Stimulated activated naive CD8-positive, alpha-beta T cell treated with anti-CD3 and anti-CD28 coated beads, Interleukin-15, Interleukin-2, amounts not matched to agents 100 ng/mL and 50 ng/mL, for 24 hours (primary cell): ENCODE results near the gene KMT2E.

Experiments used
- H3K27ac Mint-ChIP-seq: one replicate; pipeline ENCODE4 v1.8.0; 2021; ENCODE audit warnings: mild to moderate bottlenecking, mixed read lengths
- H3K27me3 Mint-ChIP-seq: one replicate; pipeline ENCODE4 v1.8.0; 2021; ENCODE audit warnings: mixed read lengths
- H3K36me3 Mint-ChIP-seq: one replicate; pipeline ENCODE4 v1.8.0; 2021; ENCODE audit warnings: low read depth, mixed read lengths
- H3K4me1 Mint-ChIP-seq: one replicate; pipeline ENCODE4 v1.8.0; 2021; ENCODE audit warnings: low read depth, mixed read lengths
- H3K4me3 Mint-ChIP-seq: one replicate; pipeline ENCODE4 v1.8.0; 2021; ENCODE audit warnings: mild to moderate bottlenecking, mixed read lengths
- H3K9me3 Mint-ChIP-seq: one replicate; pipeline ENCODE4 v1.8.0; 2021; ENCODE audit warnings: mixed read lengths

Gene KMT2E

GRCh38 chr7:105011141-105011830 lies 2.7 kb upstream of the KMT2E start:
- Mint-ChIP-seq H3K36me3 (peaks cover 82% of the 10 kb centered on the region), H3K4me3 (peak overlapping the region; percentile 97), H3K27ac (peak overlapping the region; percentile 100), H3K9me3 (no peaks in the 10 kb centered on the region), H3K27me3 (peaks cover 4% of the 10 kb centered on the region), H3K4me1 (peaks cover 56% of the 10 kb centered on the region)

GRCh38 chr7:105011831-105012502 lies 2.0 kb upstream of the KMT2E start:
- H3K27ac Mint-ChIP-seq: peak overlapping the region; percentile 100
- H3K27me3 Mint-ChIP-seq: peaks cover 4% of the 10 kb centered on the region
- H3K36me3 Mint-ChIP-seq: peaks cover 80% of the 10 kb centered on the region
- peak overlapping the region; percentile 97 for H3K4me3 Mint-ChIP-seq
- no peaks in the 10 kb centered on the region for H3K9me3 Mint-ChIP-seq
- peaks cover 51% of the 10 kb centered on the region for H3K4me1 Mint-ChIP-seq

GRCh38 chr7:105012503-105013220 lies 1.3 kb upstream of the KMT2E start:
- H3K36me3 Mint-ChIP-seq: peaks cover 83% of the 10 kb centered on the region
- H3K4me1 Mint-ChIP-seq: peaks cover 51% of the 10 kb centered on the region
- no peaks in the 10 kb centered on the region for H3K9me3 Mint-ChIP-seq
- H3K27ac Mint-ChIP-seq: peak overlapping the region; percentile 100
- H3K4me3 Mint-ChIP-seq: peak overlapping the region; percentile 97
- H3K27me3 Mint-ChIP-seq: peaks cover 4% of the 10 kb centered on the region

- H3K27me3 Mint-ChIP-seq: peaks cover 4% of the 10 kb centered on the region
- peak overlapping the region; percentile 97 for H3K4me3 Mint-ChIP-seq
- peaks cover 50% of the 10 kb centered on the region for H3K4me1 Mint-ChIP-seq
- H3K36me3 Mint-ChIP-seq: peaks cover 78% of the 10 kb centered on the region
- H3K9me3 Mint-ChIP-seq: no peaks in the 10 kb centered on the region
- H3K27ac Mint-ChIP-seq: peak overlapping the region; percentile 100
Measured at GRCh38 chr7:105013221-105013815, 687 bp upstream of the KMT2E start.

- Mint-ChIP-seq H3K27ac (peak overlapping the region; percentile 100), H3K36me3 (peaks cover 68% of the 10 kb centered on the region), H3K4me1 (peaks cover 49% of the 10 kb centered on the region), H3K27me3 (peaks cover 4% of the 10 kb centered on the region), H3K4me3 (peak overlapping the region; percentile 97), H3K9me3 (no peaks in the 10 kb centered on the region)
Measured at GRCh38 chr7:105014693-105015389, 836 bp downstream of the KMT2E start.

- Mint-ChIP-seq H3K4me1 (peaks cover 48% of the 10 kb centered on the region), H3K27me3 (peaks cover 4% of the 10 kb centered on the region), H3K36me3 (peaks cover 62% of the 10 kb centered on the region), H3K27ac (peak overlapping the region; percentile 100), H3K4me3 (peak overlapping the region; percentile 97), H3K9me3 (no peaks in the 10 kb centered on the region)
Measured at GRCh38 chr7:105015390-105015965, 1.5 kb downstream of the KMT2E start.

- Mint-ChIP-seq H3K4me3 (peak overlapping the region; percentile 97), H3K9me3 (no peaks in the 10 kb centered on the region), H3K27ac (peak overlapping the region; percentile 100), H3K36me3 (peaks cover 62% of the 10 kb centered on the region), H3K27me3 (peaks cover 4% of the 10 kb centered on the region), H3K4me1 (peaks cover 52% of the 10 kb centered on the region)
Measured at GRCh38 chr7:105016068-105016708, 2.2 kb downstream of the KMT2E start.

GRCh38 chr7:105016709-105017656 lies 3.0 kb downstream of the KMT2E start:
- Mint-ChIP-seq H3K4me1 (peaks cover 60% of the 10 kb centered on the region), H3K4me3 (peak overlapping the region; percentile 97), H3K36me3 (peaks cover 62% of the 10 kb centered on the region)

GRCh38 chr7:105017657-105018365 lies 3.8 kb downstream of the KMT2E start:
- H3K4me3 Mint-ChIP-seq: peak overlapping the region; percentile 97
- peak overlapping the region; percentile 100 for H3K27ac Mint-ChIP-seq
- H3K27me3 Mint-ChIP-seq: no peaks in the 10 kb centered on the region
- H3K9me3 Mint-ChIP-seq: no peaks in the 10 kb centered on the region
- peaks cover 62% of the 10 kb centered on the region for H3K4me1 Mint-ChIP-seq
- peaks cover 62% of the 10 kb centered on the region for H3K36me3 Mint-ChIP-seq

More at GRCh38 chr7:105016709-105017656, 3.0 kb downstream of the KMT2E start:
- Mint-ChIP-seq H3K9me3 (no peaks in the 10 kb centered on the region), H3K27ac (peak overlapping the region; percentile 100), H3K27me3 (peaks cover 4% of the 10 kb centered on the region)

- H3K27me3 Mint-ChIP-seq: no peaks in the 10 kb centered on the region
- H3K36me3 Mint-ChIP-seq: peaks cover 57% of the 10 kb centered on the region
- no peaks in the 10 kb centered on the region for H3K9me3 Mint-ChIP-seq
- H3K27ac Mint-ChIP-seq: no peak overlapping the region
- peaks cover 68% of the 10 kb centered on the region for H3K4me1 Mint-ChIP-seq
- peak overlapping the region; percentile 66 for H3K4me3 Mint-ChIP-seq
Measured at GRCh38 chr7:105019269-105019668, 5.3 kb downstream of the KMT2E start.

GRCh38 chr7:105020926-105021325 lies 6.9 kb downstream of the KMT2E start:
- peaks cover 84% of the 10 kb centered on the region for H3K4me1 Mint-ChIP-seq
- peak overlapping the region; percentile 56 for H3K27ac Mint-ChIP-seq
- H3K4me3 Mint-ChIP-seq: peak overlapping the region; percentile 54
- no peaks in the 10 kb centered on the region for H3K9me3 Mint-ChIP-seq
- H3K27me3 Mint-ChIP-seq: no peaks in the 10 kb centered on the region
- peaks cover 43% of the 10 kb centered on the region for H3K36me3 Mint-ChIP-seq

GRCh38 chr7:105021352-105021751 lies 7.3 kb downstream of the KMT2E start:
- H3K27me3 Mint-ChIP-seq: no peaks in the 10 kb centered on the region
- H3K4me1 Mint-ChIP-seq: peaks cover 89% of the 10 kb centered on the region
- peak overlapping the region; percentile 54 for H3K4me3 Mint-ChIP-seq
- H3K9me3 Mint-ChIP-seq: no peaks in the 10 kb centered on the region
- H3K36me3 Mint-ChIP-seq: peaks cover 38% of the 10 kb centered on the region
- peak overlapping the region; percentile 56 for H3K27ac Mint-ChIP-seq
